Measurements from ENCODE around the gene SLC8A2. TPM values are rescaled to one million over a fixed set of nuclear protein-coding genes. Genes with fewer than 3 reads are reported as not detected.
"Not testable (repeated sequence)": the region's sequence is repeated elsewhere in the genome, so short reads cannot be mapped to it uniquely, and the experiment has no call there.

The SLC8A2 gene
- total RNA-seq, 3 donors from 2014 or later (not counting 1 experiment from before 2014, with no cell fraction given) = 0.20 TPM; not detected in 2

- Mint-ChIP-seq H3K27me3 (ENCODE audit: low read depth in 2 of 2) (no peaks in the 10 kb centered on the region), H3K27ac (peak overlapping the region in 1 of 2 donors; percentile 54), H3K4me1 (peaks cover 15 to 42% of the 10 kb centered on the region in 2 donors), H3K4me3 (no peak overlapping the region), H3K9me3 (no peaks in the 10 kb centered on the region), H3K36me3 (no peaks in the 10 kb centered on the region)
- TF ChIP-seq CTCF (IDR thresholded peaks at IDR 0.05) = no peak
- Histone ChIP-seq H3K4me1 (ENCODE audit: control insufficient read depth, insufficient read depth, low read length) (peaks cover 46% of the 10 kb centered on the region), H3K36me3 (ENCODE audit: control insufficient read depth, insufficient read depth, low read length) (peaks cover 29% of the 10 kb centered on the region), H3K27ac (ENCODE audit: low read length) (no peak overlapping the region), H3K9me3 (ENCODE audit: control insufficient read depth, insufficient read depth, low read length) (no peaks in the 10 kb centered on the region), H3K27me3 (ENCODE audit: control insufficient read depth, insufficient read depth, low read length) (no peaks in the 10 kb centered on the region), H3K4me3 (ENCODE audit: low read length) (no peak overlapping the region)
- intact Hi-C loops (cut with micrococcal nuclease) = no loop called here
- no peak for DNase-seq
- 97% methylated on average over 16 of the region's 17 CpGs for WGBS (ENCODE audit: insufficient coverage)
- peak in 1 of 3 donors; percentile 0 for ATAC-seq
These were observed 17.6 kb upstream of the SLC8A2 start for GRCh38 chr19:47489072-47489914.

GRCh38 chr19:47487551-47488515 lies 16.1 kb upstream of the SLC8A2 start:
- H3K36me3 ChIP-seq (ENCODE audit: control insufficient read depth, insufficient read depth, low read length) = peaks cover 26% of the 10 kb centered on the region
- WGBS (ENCODE audit: insufficient coverage) = 62% methylated on average over 19 of the region's 19 CpGs
- H3K9me3 ChIP-seq (ENCODE audit: control insufficient read depth, insufficient read depth, low read length) = no peaks in the 10 kb centered on the region
- H3K27ac ChIP-seq (ENCODE audit: low read length) = no peak overlapping the region
- intact Hi-C loops (cut with micrococcal nuclease) = no loop called here
- ATAC-seq = no peak
- peaks cover 23 to 41% of the 10 kb centered on the region in 2 donors for H3K4me1 Mint-ChIP-seq
- no peak overlapping the region for H3K4me3 Mint-ChIP-seq
- no peaks in the 10 kb centered on the region for H3K9me3 Mint-ChIP-seq
- peak overlapping the region; percentile 48 to 70 for H3K27ac Mint-ChIP-seq
- no peak for TF ChIP-seq CTCF (IDR thresholded peaks at IDR 0.05)
- H3K4me1 ChIP-seq (ENCODE audit: control insufficient read depth, insufficient read depth, low read length) = peaks cover 42% of the 10 kb centered on the region
- no peaks in the 10 kb centered on the region for H3K36me3 Mint-ChIP-seq
- H3K27me3 Mint-ChIP-seq (ENCODE audit: low read depth in 2 of 2) = no peaks in the 10 kb centered on the region
- no peak for DNase-seq
- no peaks in the 10 kb centered on the region for H3K27me3 ChIP-seq (ENCODE audit: control insufficient read depth, insufficient read depth, low read length)
- H3K4me3 ChIP-seq (ENCODE audit: low read length) = no peak overlapping the region

- WGBS (ENCODE audit: insufficient coverage) = 44% methylated on average over 9 of the region's 9 CpGs
- no peak overlapping the region for H3K27ac ChIP-seq (ENCODE audit: low read length)
These were observed 15.2 kb upstream of the SLC8A2 start for GRCh38 chr19:47486900-47487299.

GRCh38 chr19:47486220-47486619 lies 14.5 kb upstream of the SLC8A2 start:
- DNase-seq; intact Hi-C loops (cut with micrococcal nuclease); H3K4me3 ChIP-seq (ENCODE audit: low read length); H3K27me3 ChIP-seq (ENCODE audit: control insufficient read depth, insufficient read depth, low read length); ATAC-seq; H3K36me3 Mint-ChIP-seq; H3K27ac ChIP-seq (ENCODE audit: low read length); H3K9me3 ChIP-seq (ENCODE audit: control insufficient read depth, insufficient read depth, low read length); H3K9me3 Mint-ChIP-seq; H3K27me3 Mint-ChIP-seq (ENCODE audit: low read depth in 2 of 2): not testable (repeated sequence)
- peaks cover 23 to 41% of the 10 kb centered on the region in 2 donors for H3K4me1 Mint-ChIP-seq
- Histone ChIP-seq H3K36me3 (ENCODE audit: control insufficient read depth, insufficient read depth, low read length) (peaks cover 16% of the 10 kb centered on the region), H3K4me1 (ENCODE audit: control insufficient read depth, insufficient read depth, low read length) (peaks cover 35% of the 10 kb centered on the region)
- H3K4me3 Mint-ChIP-seq = peak overlapping the region; percentile 13
- 55% methylated on average over 13 of the region's 13 CpGs for WGBS (ENCODE audit: insufficient coverage)
- peak overlapping the region in 1 of 2 donors; percentile 70 for H3K27ac Mint-ChIP-seq

More at GRCh38 chr19:47486900-47487299, 15.2 kb upstream of the SLC8A2 start:
- H3K4me1 ChIP-seq (ENCODE audit: control insufficient read depth, insufficient read depth, low read length) = peaks cover 35% of the 10 kb centered on the region
- DNase-seq (no peak), ATAC-seq (no peak)
- TF ChIP-seq CTCF (IDR thresholded peaks at IDR 0.05) = no peak
- intact Hi-C loops (cut with micrococcal nuclease) = no loop called here
- H3K9me3 ChIP-seq (ENCODE audit: control insufficient read depth, insufficient read depth, low read length) = no peaks in the 10 kb centered on the region
- H3K4me3 ChIP-seq (ENCODE audit: low read length) = no peak overlapping the region
- no peaks in the 10 kb centered on the region for H3K27me3 ChIP-seq (ENCODE audit: control insufficient read depth, insufficient read depth, low read length)
- no peaks in the 10 kb centered on the region for H3K9me3 Mint-ChIP-seq
- no peaks in the 10 kb centered on the region for H3K27me3 Mint-ChIP-seq (ENCODE audit: low read depth in 2 of 2)
- peaks cover 21% of the 10 kb centered on the region for H3K36me3 ChIP-seq (ENCODE audit: control insufficient read depth, insufficient read depth, low read length)
- H3K27ac Mint-ChIP-seq = peak overlapping the region; percentile 48 to 70
- H3K4me3 Mint-ChIP-seq = peak overlapping the region; percentile 40
- no peaks in the 10 kb centered on the region for H3K36me3 Mint-ChIP-seq
- peaks cover 23 to 41% of the 10 kb centered on the region in 2 donors for H3K4me1 Mint-ChIP-seq
